Colon (tissue), 2 donors: ENCODE results near the gene TMEM89.

Experiments
- FAIRE-seq: peaks from 2 replicates; lab custom pipeline; 2012; peaks lifted over from hg19 to GRCh38; lab: Jason Lieb, UNC
- donor health status: control.
- donor health status: control.

Gene TMEM89

GRCh38 chr3:48621461-48621869, at the start of gene TMEM89:
Gene TMEM89, minus strand, starts transcription at chr3:48621769. Its CDS starts 13 bp downstream, at chr3:48621756.
- FAIRE-seq = no peak

GRCh38 chr3:48664929-48665328, 43.4 kb upstream of the TMEM89 start:
- FAIRE-seq = no peak

GRCh38 chr3:48664313-48664644, 42.7 kb upstream of the TMEM89 start:
- no peak for FAIRE-seq

- peak; percentile 21 for FAIRE-seq
These were observed 42.1 kb upstream of the TMEM89 start for GRCh38 chr3:48663489-48664312.

- FAIRE-seq = no peak
These were observed 41.4 kb upstream of the TMEM89 start, which contains the start of gene CELSR3 for GRCh38 chr3:48662753-48663488. Gene CELSR3, minus strand, starts transcription at chr3:48662886. Its CDS starts 252 bp downstream, at chr3:48662634.

- FAIRE-seq = no peak
These were observed 40.7 kb upstream of the TMEM89 start for GRCh38 chr3:48662145-48662752.

- no peak for FAIRE-seq
These were observed 40.1 kb upstream of the TMEM89 start for GRCh38 chr3:48661501-48662144.

GRCh38 chr3:48660800-48661400, 39.3 kb upstream of the TMEM89 start:
- FAIRE-seq = no peak

- FAIRE-seq = no peak
These were observed 35.3 kb upstream of the TMEM89 start for GRCh38 chr3:48656841-48657281.

- FAIRE-seq = no peak
These were observed 34.7 kb upstream of the TMEM89 start for GRCh38 chr3:48656061-48656840.

GRCh38 chr3:48655606-48656005, 34.0 kb upstream of the TMEM89 start:
- FAIRE-seq = no peak

GRCh38 chr3:48655063-48655462, 33.5 kb upstream of the TMEM89 start:
- no peak for FAIRE-seq

GRCh38 chr3:48652923-48653715, 31.6 kb upstream of the TMEM89 start:
- no peak for FAIRE-seq

GRCh38 chr3:48651771-48652170, 30.2 kb upstream of the TMEM89 start:
- FAIRE-seq = no peak

- no peak for FAIRE-seq
These were observed 29.2 kb upstream of the TMEM89 start for GRCh38 chr3:48650723-48651122.

- FAIRE-seq = no peak
These were observed 26.8 kb upstream of the TMEM89 start for GRCh38 chr3:48648188-48648850.

GRCh38 chr3:48647714-48648113, 26.1 kb upstream of the TMEM89 start:
- no peak for FAIRE-seq

GRCh38 chr3:48644898-48645760, 23.6 kb upstream of the TMEM89 start:
- FAIRE-seq = no peak

GRCh38 chr3:48642605-48643004, 21.0 kb upstream of the TMEM89 start:
- no peak for FAIRE-seq
